ENCODE data around the gene CDH3. TPM values are rescaled to one million over a fixed set of nuclear protein-coding genes. Genes with fewer than 3 reads are reported as not detected.

The CDH3 gene
- total and polyA plus RNA-seq, 8 donors: 1.6 to 28.6 (median 5.0) TPM; not detected in 2

DNA sequence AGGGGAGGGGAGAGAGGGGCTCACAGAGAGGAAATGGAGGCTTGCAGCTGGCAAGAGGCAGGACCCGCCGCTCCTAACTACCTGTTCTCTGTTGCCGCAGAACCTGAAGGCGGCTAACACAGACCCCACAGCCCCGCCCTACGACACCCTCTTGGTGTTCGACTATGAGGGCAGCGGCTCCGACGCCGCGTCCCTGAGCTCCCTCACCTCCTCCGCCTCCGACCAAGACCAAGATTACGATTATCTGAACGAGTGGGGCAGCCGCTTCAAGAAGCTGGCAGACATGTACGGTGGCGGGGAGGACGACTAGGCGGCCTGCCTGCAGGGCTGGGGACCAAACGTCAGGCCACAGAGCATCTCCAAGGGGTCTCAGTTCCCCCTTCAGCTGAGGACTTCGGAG, 53.0 kb downstream of the CDH3 start:
- Histone ChIP-seq H3K4me1 (no peaks in the 10 kb centered on the region), H3K4me3 (no peak overlapping the region), H3K27me3 (no peaks in the 10 kb centered on the region), H3K9me3 (no peaks in the 10 kb centered on the region), H3K36me3 (no peaks in the 10 kb centered on the region), H3K27ac (no peak overlapping the region)
- intact Hi-C loops (cut with DNase I; ENCODE audit: low total_unique reads): no loop called here
- 87 to 91% (median 89%) methylated on average over 22 to 23 of the region's 23 CpGs for WGBS, 5 donors
- TF ChIP-seq EP300 (IDR thresholded peaks at IDR 0.05) (no peak), POLR2AphosphoS5 (IDR thresholded peaks at IDR 0.05) (no peak), POLR2A (IDR thresholded peaks at IDR 0.05) (no peak)
- TF ChIP-seq, protein P1, sequence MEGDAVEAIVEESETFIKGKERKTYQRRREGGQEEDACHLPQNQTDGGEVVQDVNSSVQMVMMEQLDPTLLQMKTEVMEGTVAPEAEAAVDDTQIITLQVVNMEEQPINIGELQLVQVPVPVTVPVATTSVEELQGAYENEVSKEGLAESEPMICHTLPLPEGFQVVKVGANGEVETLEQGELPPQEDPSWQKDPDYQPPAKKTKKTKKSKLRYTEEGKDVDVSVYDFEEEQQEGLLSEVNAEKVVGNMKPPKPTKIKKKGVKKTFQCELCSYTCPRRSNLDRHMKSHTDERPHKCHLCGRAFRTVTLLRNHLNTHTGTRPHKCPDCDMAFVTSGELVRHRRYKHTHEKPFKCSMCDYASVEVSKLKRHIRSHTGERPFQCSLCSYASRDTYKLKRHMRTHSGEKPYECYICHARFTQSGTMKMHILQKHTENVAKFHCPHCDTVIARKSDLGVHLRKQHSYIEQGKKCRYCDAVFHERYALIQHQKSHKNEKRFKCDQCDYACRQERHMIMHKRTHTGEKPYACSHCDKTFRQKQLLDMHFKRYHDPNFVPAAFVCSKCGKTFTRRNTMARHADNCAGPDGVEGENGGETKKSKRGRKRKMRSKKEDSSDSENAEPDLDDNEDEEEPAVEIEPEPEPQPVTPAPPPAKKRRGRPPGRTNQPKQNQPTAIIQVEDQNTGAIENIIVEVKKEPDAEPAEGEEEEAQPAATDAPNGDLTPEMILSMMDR (IDR thresholded peaks at IDR 0.05): no peak
- DNase-seq: no peak

DNA sequence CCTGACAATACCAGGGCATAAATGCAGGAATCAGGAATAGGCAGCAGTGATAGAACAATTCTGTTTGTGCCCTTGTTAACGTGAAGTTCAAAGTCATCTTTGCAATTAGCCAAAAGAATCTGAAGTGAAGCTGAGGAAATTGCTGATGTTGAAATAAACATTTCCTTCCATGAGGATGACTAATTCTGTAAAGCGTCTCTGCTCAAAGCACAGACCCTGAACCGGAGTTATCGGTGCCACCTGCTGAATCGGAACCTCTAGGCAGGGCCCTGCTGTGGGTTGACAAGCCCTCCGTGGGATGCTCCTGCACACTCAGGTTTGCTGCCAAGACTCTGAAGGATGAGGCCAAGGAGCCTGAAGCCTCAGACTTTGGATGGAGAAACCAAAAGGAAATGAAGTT, 55.0 kb downstream of the CDH3 start:
- no peaks in the 10 kb centered on the region for H3K9me3 ChIP-seq
- intact Hi-C loops (cut with DNase I; ENCODE audit: low total_unique reads): loop anchor here (10.0 kb wide), 1 partner anchor 105 kb away; no protein-coding TSS in a partner anchor
- 49 to 67% (median 53%) methylated on average over 6 of the region's 6 CpGs for WGBS, 5 donors
- no peak for DNase-seq
- H3K36me3 ChIP-seq: no peaks in the 10 kb centered on the region
- no peak overlapping the region for H3K4me3 ChIP-seq
- H3K27me3 ChIP-seq: no peaks in the 10 kb centered on the region
- no peak overlapping the region for H3K27ac ChIP-seq
- H3K4me1 ChIP-seq: peaks cover 0 to 7% (median 3%) of the 10 kb centered on the region in 4 donors
- no peak for TF ChIP-seq EP300 (IDR thresholded peaks at IDR 0.05)
- TF ChIP-seq POLR2AphosphoS5 (IDR thresholded peaks at IDR 0.05): no peak

DNA sequence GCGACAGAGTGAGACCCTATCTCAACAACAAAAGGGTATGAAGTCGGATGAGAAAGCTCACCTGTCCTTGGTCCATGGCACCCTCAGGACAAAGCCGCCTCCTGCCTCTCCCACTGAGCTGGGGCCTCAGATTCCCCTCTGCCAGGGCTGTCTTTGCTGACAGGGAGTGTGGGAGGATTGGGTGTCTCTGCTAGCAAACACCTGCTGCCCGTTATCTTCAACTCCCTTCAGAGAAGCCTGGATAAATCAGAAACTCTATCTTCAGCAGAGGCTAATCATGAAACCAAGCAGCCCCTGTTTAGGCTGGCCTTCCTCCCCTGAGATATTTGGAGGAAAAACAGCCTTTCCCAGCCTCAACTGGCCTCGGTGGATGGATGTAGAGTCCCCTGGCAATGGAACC, 55.7 kb downstream of the CDH3 start:
- Histone ChIP-seq H3K4me3 (no peak overlapping the region), H3K9me3 (no peaks in the 10 kb centered on the region), H3K36me3 (no peaks in the 10 kb centered on the region), H3K27me3 (no peaks in the 10 kb centered on the region), H3K4me1 (peaks cover 0 to 7% (median 3%) of the 10 kb centered on the region in 4 donors), H3K27ac (no peak overlapping the region)
- TF ChIP-seq EP300 (IDR thresholded peaks at IDR 0.05) (no peak), POLR2AphosphoS5 (IDR thresholded peaks at IDR 0.05) (no peak), POLR2A (IDR thresholded peaks at IDR 0.05) (no peak)
- intact Hi-C loops (cut with DNase I; ENCODE audit: low total_unique reads): loop anchor here (10.0 kb wide), 1 partner anchor 104 kb away; no protein-coding TSS in a partner anchor
- DNase-seq: no peak
- 81 to 90% (median 87%) methylated on average over 4 to 5 of the region's 5 CpGs for WGBS, 5 donors

DNA sequence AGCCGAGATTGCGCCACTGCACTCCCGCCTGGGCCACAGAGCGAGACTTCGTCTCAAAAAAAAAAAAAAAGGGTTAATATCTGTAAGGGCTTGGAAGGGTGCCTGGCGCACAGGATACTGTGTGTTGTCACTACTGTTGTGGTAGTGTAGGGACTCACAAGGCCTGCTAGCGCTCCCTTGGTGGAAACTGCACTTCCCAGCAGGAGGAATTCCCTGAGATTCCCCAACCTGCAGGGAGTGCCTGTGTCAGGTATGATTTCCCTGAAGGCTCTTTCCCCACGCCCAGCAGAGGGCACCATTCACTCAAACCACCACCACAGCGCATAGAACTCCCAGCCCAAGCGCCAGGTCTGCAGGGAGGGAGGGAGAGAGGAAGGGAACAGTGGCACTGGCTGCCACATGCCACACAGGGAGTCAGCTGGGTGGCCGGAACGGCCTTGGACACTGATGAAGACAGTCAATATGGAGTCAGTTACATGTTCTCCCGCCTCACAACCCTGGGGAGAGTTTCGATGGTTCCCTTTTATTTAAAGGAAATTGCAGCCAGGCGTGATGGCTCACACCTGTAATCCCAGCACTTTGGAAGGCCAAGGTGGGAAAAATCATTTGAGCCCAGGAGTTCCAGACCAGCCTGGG, 59.2 kb downstream of the CDH3 start:
- Histone ChIP-seq H3K27ac (no peak overlapping the region), H3K4me3 (no peak overlapping the region), H3K9me3 (no peaks in the 10 kb centered on the region), H3K4me1 (peaks cover 0 to 21% (median 12%) of the 10 kb centered on the region in 4 donors), H3K36me3 (no peaks in the 10 kb centered on the region), H3K27me3 (no peaks in the 10 kb centered on the region)
- 23 to 50% (median 32%) methylated on average over 8 to 15 of the region's 15 CpGs for WGBS, 5 donors
- intact Hi-C loops (cut with DNase I; ENCODE audit: low total_unique reads): loop anchor here (10.0 kb wide), 1 partner anchor 100 kb away; no protein-coding TSS in a partner anchor
- DNase-seq: peak; percentile 92 to 94
- TF ChIP-seq POLR2AphosphoS5 (IDR thresholded peaks at IDR 0.05): peak in 1 of 3 donors; percentile 83
- TF ChIP-seq EP300 (IDR thresholded peaks at IDR 0.05): no peak
- TF ChIP-seq, protein P1 (IDR thresholded peaks at IDR 0.05): peak in 5 of 7 experiments; percentile 59 to 95 (median 78)

DNA sequence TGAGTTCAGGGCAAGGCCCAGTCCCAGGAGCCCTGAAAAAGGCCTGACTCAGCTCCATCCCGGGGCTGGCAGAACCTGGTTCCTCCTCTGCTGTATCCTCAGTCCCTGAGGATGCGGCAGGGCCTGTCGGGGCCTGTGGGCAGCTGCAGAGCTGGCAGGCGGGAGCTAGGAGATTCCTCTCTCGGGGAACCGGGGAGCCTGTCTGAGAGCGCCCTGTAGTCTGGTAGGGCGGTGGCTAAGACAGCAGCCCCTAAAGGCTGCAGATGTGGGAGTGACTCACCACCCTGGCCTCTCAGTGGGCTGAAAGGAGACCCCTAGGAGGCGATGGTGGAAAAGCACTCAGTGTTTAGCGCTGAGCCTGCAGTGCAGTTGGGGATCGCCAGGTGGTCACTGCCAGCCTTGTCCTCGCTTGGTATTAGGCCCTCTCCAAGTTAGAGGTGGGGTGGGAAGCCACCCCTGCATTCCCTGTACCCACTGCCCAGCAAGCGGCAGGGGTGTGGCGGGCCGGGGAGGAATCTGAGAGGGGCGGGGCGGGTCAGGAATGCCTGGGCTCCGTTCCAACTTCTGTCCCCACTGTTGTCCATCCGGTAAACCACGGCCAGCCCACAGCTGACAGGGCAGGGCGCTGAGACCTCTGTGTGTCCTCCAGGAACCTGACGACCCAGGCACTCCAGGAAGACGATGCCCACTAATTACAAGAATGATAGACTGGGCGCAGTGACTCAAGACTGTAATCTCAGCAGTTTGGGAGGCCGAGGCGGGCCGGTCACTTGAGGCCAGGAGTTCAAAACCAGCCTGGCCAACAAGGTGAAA, 62.4 kb downstream of the CDH3 start:
- 35 to 64% (median 41%) methylated on average over 10 to 27 of the region's 27 CpGs for WGBS, 5 donors
- no peaks in the 10 kb centered on the region for H3K36me3 ChIP-seq
- H3K27me3 ChIP-seq: peaks cover 0 to 18% (median 0%) of the 10 kb centered on the region in 3 donors
- peak overlapping the region; percentile 26 to 64 (median 46) for H3K27ac ChIP-seq
- TF ChIP-seq POLR2A (IDR thresholded peaks at IDR 0.05) (no peak), POLR2AphosphoS5 (IDR thresholded peaks at IDR 0.05) (peak in 1 of 3 donors; percentile 52), EP300 (IDR thresholded peaks at IDR 0.05) (no peak)
- TF ChIP-seq, protein P1 (IDR thresholded peaks at IDR 0.05): peak in 3 of 7 experiments; percentile 10 to 23 (median 12)
- peak; percentile 86 to 93 for DNase-seq
- intact Hi-C loops (cut with DNase I; ENCODE audit: low total_unique reads): loop anchor here (10.0 kb wide), 1 partner anchor 97 kb away; no protein-coding TSS in a partner anchor
- H3K9me3 ChIP-seq: no peaks in the 10 kb centered on the region
- H3K4me1 ChIP-seq: peaks cover 0 to 28% (median 16%) of the 10 kb centered on the region in 4 donors
- H3K4me3 ChIP-seq: no peak overlapping the region

Data from stomach (tissue), 9 donors.